ENCODE measurements around the gene MYLK. TPM values are rescaled to one million over a fixed set of nuclear protein-coding genes. Genes with fewer than 3 reads are reported as not detected.
"Not testable (repeated sequence)": the region's sequence is repeated elsewhere in the genome, so short reads cannot be mapped to it uniquely, and the experiment has no call there.

Gene MYLK
- polyA plus RNA-seq, 3 donors from 2014 or later = 0.36 to 3.7 (median 0.89) TPM

DNA sequence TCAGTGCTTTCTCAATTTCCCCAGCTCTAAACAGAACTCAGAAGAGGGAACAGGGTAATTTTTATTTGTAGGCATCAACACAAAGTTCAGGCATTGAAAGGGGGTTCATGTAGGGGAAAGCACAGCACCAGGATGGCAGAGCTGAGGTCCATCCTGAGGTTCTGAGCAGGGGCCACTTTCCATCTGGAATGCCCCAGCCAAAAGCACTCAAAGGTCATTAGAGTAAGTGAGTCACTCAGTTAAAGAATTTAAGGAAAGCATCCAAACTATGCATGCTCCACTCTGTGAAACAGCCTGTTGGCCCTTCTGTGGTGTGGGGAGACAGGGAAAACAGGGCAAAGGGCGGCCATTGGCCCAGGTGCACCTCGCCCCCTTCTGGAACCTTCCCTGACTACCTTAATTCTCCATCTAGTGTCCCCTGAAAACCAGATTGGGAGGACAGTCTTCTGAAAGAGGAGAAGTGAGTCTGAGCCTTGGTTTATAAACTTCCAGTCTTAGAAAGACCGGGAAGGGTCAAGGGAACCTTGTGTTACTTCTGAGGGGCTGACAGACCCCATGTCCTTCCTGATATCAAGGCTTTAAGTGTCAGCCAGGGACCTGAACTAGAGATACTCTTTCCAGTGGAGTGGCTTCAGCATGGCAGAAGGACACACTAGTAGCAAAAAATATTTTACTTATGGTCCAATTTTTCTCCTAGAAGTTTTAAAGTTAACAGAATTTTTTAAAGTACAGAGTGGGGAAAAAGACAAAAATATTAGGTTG is 133.3 kb downstream of the MYLK start:
- no peak for DNase-seq
- Mint-ChIP-seq H3K27ac (no peak overlapping the region), H3K9me3 (peaks cover 0 to 1% (median 0%) of the 10 kb centered on the region in 6 donors), H3K4me3 (no peak overlapping the region), H3K36me3 (no peaks in the 10 kb centered on the region), H3K27me3 (ENCODE audit: low read depth in 3 of 3) (peaks cover 0 to 2% (median 0%) of the 10 kb centered on the region in 3 donors), H3K4me1 (no peaks in the 10 kb centered on the region)

- Mint-ChIP-seq H3K36me3 (no peaks in the 10 kb centered on the region), H3K27ac (no peak overlapping the region), H3K4me3 (no peak overlapping the region), H3K9me3 (peaks cover 0 to 1% (median 0%) of the 10 kb centered on the region in 6 donors), H3K27me3 (ENCODE audit: low read depth in 3 of 3) (peaks cover 0 to 2% (median 0%) of the 10 kb centered on the region in 3 donors), H3K4me1 (no peaks in the 10 kb centered on the region)
- DNase-seq = no peak
Observed at GRCh38 chr3:123750209-123750608, 133.9 kb downstream of the MYLK start.

DNA sequence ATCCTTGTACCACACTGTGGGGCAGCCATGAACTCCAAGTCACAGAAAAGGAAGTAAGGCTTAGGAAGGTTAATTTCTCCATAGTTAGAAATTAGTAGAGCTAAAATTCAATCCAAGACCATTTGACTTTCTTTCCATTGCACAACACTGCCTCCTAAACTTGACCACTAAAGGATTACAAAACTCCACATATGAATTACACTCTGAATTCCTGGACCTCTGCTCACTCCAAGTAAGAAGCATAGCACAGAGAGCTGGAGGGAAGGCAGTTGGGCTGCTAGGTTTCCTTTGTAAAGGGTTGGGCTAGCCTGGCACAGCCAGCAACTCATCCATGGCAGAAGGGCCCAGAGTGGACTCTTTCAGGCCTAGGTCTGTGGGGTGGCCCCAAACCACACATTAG is 134.4 kb downstream of the MYLK start:
- Mint-ChIP-seq H3K27me3 (ENCODE audit: low read depth in 3 of 3) (peaks cover 0 to 2% (median 0%) of the 10 kb centered on the region in 3 donors), H3K4me3 (no peak overlapping the region), H3K4me1 (no peaks in the 10 kb centered on the region), H3K36me3 (no peaks in the 10 kb centered on the region), H3K27ac (no peak overlapping the region), H3K9me3 (peaks cover 0 to 1% (median 0%) of the 10 kb centered on the region in 6 donors)
- DNase-seq = no peak

DNA sequence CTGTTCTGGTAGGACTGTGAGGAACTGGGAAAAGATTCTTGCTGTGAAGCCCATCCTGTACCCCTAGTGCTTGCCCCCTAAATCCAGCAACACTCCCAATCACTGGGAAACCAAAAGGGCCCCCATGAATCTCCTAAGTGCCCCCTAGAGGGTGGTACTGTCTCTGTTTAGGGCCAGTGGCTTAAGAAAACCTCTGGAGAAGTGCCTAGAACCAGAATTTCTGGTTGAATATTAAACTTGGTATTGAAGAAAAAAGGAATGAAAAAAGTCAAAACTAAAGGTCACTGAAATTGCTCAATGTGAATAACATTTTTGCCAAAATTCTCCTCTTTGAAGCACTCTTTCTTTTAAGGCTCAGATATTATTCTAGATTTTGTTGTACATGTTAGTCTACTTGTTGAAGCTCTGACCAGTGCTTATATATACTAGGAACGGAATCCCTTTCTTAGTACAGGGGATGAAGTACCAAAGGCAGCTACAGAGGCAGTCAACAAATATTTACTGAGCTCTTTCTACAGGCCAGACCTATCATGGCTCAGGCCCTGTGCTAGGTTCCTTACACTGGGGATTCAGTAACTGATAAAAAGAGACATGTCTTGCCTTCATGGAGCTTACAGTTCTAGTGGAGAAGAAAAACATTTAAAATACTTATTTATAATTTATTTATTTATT is 138.8 kb downstream of the MYLK start:
- H3K27me3 Mint-ChIP-seq (ENCODE audit: low read depth in 3 of 3) = peaks cover 0 to 6% (median 6%) of the 10 kb centered on the region in 3 donors

GRCh38 chr3:123744064-123744463 is 140.1 kb downstream of the MYLK start:
- no peaks in the 10 kb centered on the region for H3K9me3 Mint-ChIP-seq
- no peak overlapping the region for H3K27ac Mint-ChIP-seq
- no peak for DNase-seq
- no peaks in the 10 kb centered on the region for H3K36me3 Mint-ChIP-seq
- H3K27me3 Mint-ChIP-seq (ENCODE audit: low read depth in 3 of 3) = peaks cover 0 to 8% (median 6%) of the 10 kb centered on the region in 3 donors
- no peak overlapping the region for H3K4me3 Mint-ChIP-seq
- no peaks in the 10 kb centered on the region for H3K4me1 Mint-ChIP-seq

More for the DNA sequence above, 138.8 kb downstream of the MYLK start:
- Mint-ChIP-seq H3K27ac (no peak overlapping the region), H3K36me3 (no peaks in the 10 kb centered on the region), H3K4me1 (no peaks in the 10 kb centered on the region), H3K9me3 (no peaks in the 10 kb centered on the region), H3K4me3 (no peak overlapping the region)
- DNase-seq = no peak

DNA sequence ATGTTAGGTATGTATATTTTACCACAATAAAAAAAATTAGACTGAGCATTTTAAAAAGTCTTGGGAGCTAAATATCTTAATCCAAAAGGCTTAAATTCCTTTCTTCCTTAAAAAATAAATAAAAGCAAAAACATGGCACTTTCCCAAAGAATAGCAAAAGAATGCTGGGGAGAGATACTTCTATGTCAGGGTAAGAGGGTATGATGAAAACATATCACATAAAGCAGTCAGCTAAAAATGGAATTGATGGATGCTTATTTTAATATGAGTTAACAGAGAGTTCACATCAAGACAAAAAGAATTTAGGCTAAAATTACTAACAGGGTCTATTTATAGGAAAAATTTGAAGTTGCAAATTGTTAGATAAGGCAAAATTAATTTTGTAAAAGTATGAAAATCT is 141.0 kb downstream of the MYLK start:
- H3K27ac Mint-ChIP-seq = no peak overlapping the region
- peaks cover 0 to 9% (median 8%) of the 10 kb centered on the region in 3 donors for H3K27me3 Mint-ChIP-seq (ENCODE audit: low read depth in 3 of 3)
- no peak for DNase-seq
- H3K4me3 Mint-ChIP-seq = no peak overlapping the region
- H3K9me3 Mint-ChIP-seq = no peaks in the 10 kb centered on the region
- no peaks in the 10 kb centered on the region for H3K36me3 Mint-ChIP-seq
- H3K4me1 Mint-ChIP-seq = no peaks in the 10 kb centered on the region

DNA sequence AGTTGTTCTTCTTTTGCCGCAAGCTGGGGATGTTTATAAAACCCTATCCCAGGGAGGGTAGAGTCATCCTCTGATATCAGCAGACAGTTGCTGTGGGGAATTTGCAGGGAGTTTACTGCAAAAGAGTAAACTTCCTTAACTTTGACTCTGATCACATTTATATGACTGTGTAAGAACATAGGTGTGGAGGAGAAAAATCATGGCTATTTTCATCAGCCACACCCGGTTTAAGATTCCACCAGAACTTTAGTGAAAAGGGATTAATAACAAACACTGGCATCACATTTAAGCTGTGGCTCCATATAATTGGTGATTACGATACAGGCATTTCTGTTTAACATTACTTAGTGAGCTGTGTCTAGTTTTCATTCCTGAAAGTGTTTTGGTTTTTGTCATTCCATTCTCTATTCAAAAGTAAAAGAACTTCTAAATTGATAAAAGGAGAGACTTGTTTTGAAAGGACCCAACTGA is 143.1 kb downstream of the MYLK start:
- H3K27me3 Mint-ChIP-seq (ENCODE audit: low read depth in 3 of 3) = peaks cover 0 to 9% (median 6%) of the 10 kb centered on the region in 3 donors
- no peak overlapping the region for H3K27ac Mint-ChIP-seq
- H3K4me1 Mint-ChIP-seq = no peaks in the 10 kb centered on the region
- DNase-seq = no peak
- no peak overlapping the region for H3K4me3 Mint-ChIP-seq
- H3K36me3 Mint-ChIP-seq = no peaks in the 10 kb centered on the region
- H3K9me3 Mint-ChIP-seq = no peaks in the 10 kb centered on the region

DNA sequence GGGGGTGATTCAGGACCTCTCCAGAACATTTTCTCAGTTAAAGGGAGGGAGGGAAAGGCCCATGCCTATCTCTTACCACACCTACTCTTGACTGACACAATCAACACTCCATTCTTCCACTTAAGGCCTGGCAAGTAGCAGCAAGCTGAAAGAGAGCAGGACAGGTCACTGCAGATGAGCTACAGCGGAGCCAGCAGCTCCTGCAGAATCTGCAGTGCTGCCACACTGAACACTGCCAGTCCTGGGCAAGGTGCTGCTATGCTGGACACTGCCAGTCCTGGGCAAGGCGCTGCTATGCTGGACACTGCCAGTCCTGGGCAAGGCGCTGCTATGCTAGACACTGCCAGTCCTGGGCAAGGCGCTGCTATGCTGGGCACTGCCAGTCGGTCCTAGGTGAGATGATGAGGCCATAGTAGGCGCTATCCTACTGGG is 143.7 kb downstream of the MYLK start:
- no peak for DNase-seq
- Mint-ChIP-seq H3K4me1 (no peaks in the 10 kb centered on the region), H3K9me3 (no peaks in the 10 kb centered on the region), H3K4me3 (no peak overlapping the region), H3K36me3 (no peaks in the 10 kb centered on the region), H3K27ac (no peak overlapping the region), H3K27me3 (ENCODE audit: low read depth in 3 of 3) (peaks cover 0 to 9% (median 6%) of the 10 kb centered on the region in 3 donors)

- H3K9me3 Mint-ChIP-seq = no peaks in the 10 kb centered on the region
- H3K27ac Mint-ChIP-seq = no peak overlapping the region
- DNase-seq = no peak
- no peaks in the 10 kb centered on the region for H3K4me1 Mint-ChIP-seq
- peaks cover 0 to 9% (median 6%) of the 10 kb centered on the region in 3 donors for H3K27me3 Mint-ChIP-seq (ENCODE audit: low read depth in 3 of 3)
- H3K4me3 Mint-ChIP-seq = no peak overlapping the region
- H3K36me3 Mint-ChIP-seq = no peaks in the 10 kb centered on the region
Observed at GRCh38 chr3:123739754-123740153, 144.4 kb downstream of the MYLK start.

DNA sequence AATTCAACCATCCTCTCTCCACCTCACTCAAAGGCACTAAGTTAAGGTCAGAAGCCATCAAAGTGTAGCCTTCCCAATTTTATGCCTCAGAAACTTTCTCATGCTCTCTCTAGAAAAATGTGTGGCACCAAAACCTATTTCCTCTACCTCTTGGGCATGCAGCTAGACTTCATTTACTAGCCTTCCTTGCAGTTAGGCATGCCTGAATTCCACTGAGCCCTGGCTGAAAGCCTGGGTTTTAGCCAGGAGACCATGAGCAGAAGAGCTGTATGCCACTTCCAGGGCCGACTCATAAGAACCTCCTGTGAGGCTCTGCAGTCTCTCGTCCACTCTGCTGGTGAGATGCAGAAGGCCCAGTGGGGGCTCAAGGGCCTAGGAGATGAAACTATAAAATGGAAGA is 145.0 kb downstream of the MYLK start:
- Mint-ChIP-seq H3K9me3 (no peaks in the 10 kb centered on the region), H3K27ac (no peak overlapping the region), H3K4me1 (no peaks in the 10 kb centered on the region), H3K36me3 (no peaks in the 10 kb centered on the region), H3K27me3 (ENCODE audit: low read depth in 3 of 3) (peaks cover 0 to 9% (median 6%) of the 10 kb centered on the region in 3 donors), H3K4me3 (no peak overlapping the region)
- DNase-seq = no peak

DNA sequence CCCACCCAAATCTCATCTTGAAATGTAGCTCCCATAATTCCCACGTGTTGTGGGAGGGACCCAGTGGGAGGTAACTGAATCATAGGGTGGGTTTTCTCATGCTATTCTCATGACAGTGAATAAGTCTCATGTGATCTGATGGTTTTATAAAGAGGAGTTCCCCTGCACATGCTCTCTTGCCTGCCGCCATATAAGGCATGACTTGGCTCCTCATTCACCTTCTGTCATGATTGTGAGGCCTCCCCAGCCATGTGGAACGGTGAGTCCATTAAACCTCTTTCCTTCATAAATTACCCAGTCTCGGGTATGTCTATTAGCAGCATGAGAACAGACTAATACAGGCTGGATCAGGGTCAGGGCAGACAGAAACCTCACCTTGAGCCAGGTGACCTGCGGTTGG is 145.6 kb downstream of the MYLK start:
- H3K4me3 Mint-ChIP-seq; H3K36me3 Mint-ChIP-seq; H3K27me3 Mint-ChIP-seq (ENCODE audit: low read depth in 3 of 3); H3K9me3 Mint-ChIP-seq; H3K27ac Mint-ChIP-seq; H3K4me1 Mint-ChIP-seq; DNase-seq: not testable (repeated sequence)

- no peak for DNase-seq
- peaks cover 0 to 7% (median 6%) of the 10 kb centered on the region in 3 donors for H3K27me3 Mint-ChIP-seq (ENCODE audit: low read depth in 3 of 3)
- H3K9me3 Mint-ChIP-seq = no peaks in the 10 kb centered on the region
- H3K27ac Mint-ChIP-seq = no peak overlapping the region
- H3K4me1 Mint-ChIP-seq = no peaks in the 10 kb centered on the region
- H3K4me3 Mint-ChIP-seq = no peak overlapping the region
- no peaks in the 10 kb centered on the region for H3K36me3 Mint-ChIP-seq
Observed at GRCh38 chr3:123737168-123737567, 147.0 kb downstream of the MYLK start.

DNA sequence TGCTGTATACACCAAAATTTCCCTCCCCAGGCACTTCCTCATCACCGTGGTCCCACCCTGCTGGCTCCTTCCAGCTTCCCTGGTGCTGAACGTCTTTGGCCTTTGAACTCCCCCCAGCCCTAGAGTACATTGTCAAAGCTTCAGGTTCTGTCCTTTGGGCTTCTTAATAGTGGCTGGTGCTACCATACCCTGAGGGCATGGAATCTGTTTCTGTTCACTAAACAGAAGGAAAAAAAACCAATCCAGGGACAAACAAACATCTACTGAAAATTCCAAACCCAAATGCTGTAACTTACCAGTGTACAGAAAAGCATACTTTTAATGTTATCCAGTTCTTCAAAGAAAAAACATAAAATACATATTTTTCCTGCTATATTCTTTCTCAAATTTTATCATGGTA is 148.7 kb downstream of the MYLK start:
- H3K4me1 Mint-ChIP-seq = no peaks in the 10 kb centered on the region
- H3K27ac Mint-ChIP-seq = no peak overlapping the region
- H3K27me3 Mint-ChIP-seq (ENCODE audit: low read depth in 3 of 3) = peaks cover 0 to 8% (median 4%) of the 10 kb centered on the region in 3 donors
- no peak overlapping the region for H3K4me3 Mint-ChIP-seq
- no peaks in the 10 kb centered on the region for H3K36me3 Mint-ChIP-seq
- DNase-seq = no peak
- no peaks in the 10 kb centered on the region for H3K9me3 Mint-ChIP-seq

GRCh38 chr3:123734527-123734902 is 149.6 kb downstream of the MYLK start:
- no peak overlapping the region for H3K27ac Mint-ChIP-seq
- DNase-seq = no peak
- H3K9me3 Mint-ChIP-seq = no peaks in the 10 kb centered on the region
- H3K4me1 Mint-ChIP-seq = no peaks in the 10 kb centered on the region
- H3K27me3 Mint-ChIP-seq (ENCODE audit: low read depth in 3 of 3) = peaks cover 0 to 8% (median 3%) of the 10 kb centered on the region in 3 donors
- no peaks in the 10 kb centered on the region for H3K36me3 Mint-ChIP-seq
- H3K4me3 Mint-ChIP-seq = no peak overlapping the region

All from immature natural killer cell (primary cell).